ENCODE measurements around the gene FHIT. TPM values are rescaled to one million over a fixed set of nuclear protein-coding genes. Genes with fewer than 3 reads are reported as not detected.

Gene FHIT
- total RNA-seq, 4 donors from 2014 or later, result 7.5 to 20.1 (median 13.5) TPM

DNA sequence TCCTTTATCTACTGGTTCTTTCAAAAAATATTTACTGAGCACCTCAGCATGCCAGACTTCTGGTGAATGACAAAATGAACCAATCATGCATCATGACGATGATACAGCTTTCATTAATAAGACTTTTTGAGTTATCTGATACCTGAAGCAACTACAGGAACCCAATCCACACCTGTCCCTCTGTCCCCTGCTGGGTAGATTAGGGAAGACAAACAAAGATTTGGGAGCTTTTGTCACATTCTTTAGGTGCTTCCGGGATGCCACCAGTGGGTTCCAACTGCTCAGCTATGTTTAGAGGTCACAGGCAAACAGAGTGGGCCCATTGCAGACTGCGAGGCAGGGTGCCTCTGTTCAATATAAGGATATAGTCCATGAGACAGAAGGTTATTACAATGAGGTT lies 1180.9 kb downstream of the FHIT start:
- DNase-seq, result no peak
- Histone ChIP-seq H3K4me1 (no peaks in the 10 kb centered on the region), H3K27ac (no peak overlapping the region), H3K27me3 (no peaks in the 10 kb centered on the region), H3K9me3 (no peaks in the 10 kb centered on the region), H3K36me3 (no peaks in the 10 kb centered on the region), H3K4me3 (no peak overlapping the region)
- in situ Hi-C loops (cut with MboI; ENCODE audit: low pct_ligation_motif_present in 1 of 4, low pct_unique_long_range_greater_than_20kb in 1 of 4, low sequenced_read_pairs in 3 of 4) (no loop called here), intact Hi-C loops (cut with DNase I; ENCODE audit: low total_unique reads) (no loop called here)
- 83 to 94% methylated on average over 1 to 3 of the region's 3 CpGs for WGBS, 2 donors (ENCODE audit: low coverage in 1 of 2)
- TF ChIP-seq POLR2AphosphoS5 (IDR thresholded peaks at IDR 0.05), result no peak
- no peak for TF ChIP-seq POLR2A (IDR thresholded peaks at IDR 0.05)
- TF ChIP-seq EP300 (IDR thresholded peaks at IDR 0.05; ENCODE audit: low read depth), result no peak
- TF ChIP-seq, protein P1, sequence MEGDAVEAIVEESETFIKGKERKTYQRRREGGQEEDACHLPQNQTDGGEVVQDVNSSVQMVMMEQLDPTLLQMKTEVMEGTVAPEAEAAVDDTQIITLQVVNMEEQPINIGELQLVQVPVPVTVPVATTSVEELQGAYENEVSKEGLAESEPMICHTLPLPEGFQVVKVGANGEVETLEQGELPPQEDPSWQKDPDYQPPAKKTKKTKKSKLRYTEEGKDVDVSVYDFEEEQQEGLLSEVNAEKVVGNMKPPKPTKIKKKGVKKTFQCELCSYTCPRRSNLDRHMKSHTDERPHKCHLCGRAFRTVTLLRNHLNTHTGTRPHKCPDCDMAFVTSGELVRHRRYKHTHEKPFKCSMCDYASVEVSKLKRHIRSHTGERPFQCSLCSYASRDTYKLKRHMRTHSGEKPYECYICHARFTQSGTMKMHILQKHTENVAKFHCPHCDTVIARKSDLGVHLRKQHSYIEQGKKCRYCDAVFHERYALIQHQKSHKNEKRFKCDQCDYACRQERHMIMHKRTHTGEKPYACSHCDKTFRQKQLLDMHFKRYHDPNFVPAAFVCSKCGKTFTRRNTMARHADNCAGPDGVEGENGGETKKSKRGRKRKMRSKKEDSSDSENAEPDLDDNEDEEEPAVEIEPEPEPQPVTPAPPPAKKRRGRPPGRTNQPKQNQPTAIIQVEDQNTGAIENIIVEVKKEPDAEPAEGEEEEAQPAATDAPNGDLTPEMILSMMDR (IDR thresholded peaks at IDR 0.05), result no peak

DNA sequence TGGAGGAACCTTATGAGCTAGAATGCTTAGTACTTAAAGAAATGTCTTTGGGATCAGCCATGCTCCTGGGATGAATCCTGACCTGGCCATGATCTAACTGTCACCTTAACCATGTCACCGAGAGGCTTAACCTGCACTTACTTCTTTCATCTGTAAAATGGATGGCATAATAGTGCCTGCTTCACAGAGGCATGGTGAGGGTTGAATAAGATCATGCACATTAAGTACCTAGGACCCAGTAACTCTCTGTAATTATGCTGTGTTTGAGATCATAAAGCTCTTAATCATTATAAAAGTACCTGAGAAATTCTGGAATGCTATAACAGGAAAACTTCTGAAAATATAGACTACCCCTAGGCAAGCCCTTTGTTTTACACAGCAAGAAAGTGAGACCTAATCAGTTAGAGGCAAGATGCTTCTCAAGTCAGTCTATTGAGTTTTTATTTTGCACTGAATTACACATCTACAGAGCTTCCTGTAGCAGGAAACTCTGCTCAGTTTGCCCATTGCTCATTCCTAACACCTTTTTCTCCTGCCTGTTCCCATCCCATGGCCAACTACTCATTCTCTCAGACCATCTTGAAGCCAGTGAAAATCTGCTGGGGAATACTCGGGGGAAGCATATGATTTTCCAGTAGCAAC lies 1185.9 kb downstream of the FHIT start:
- no peak for TF ChIP-seq EP300 (IDR thresholded peaks at IDR 0.05; ENCODE audit: low read depth)
- TF ChIP-seq POLR2A (IDR thresholded peaks at IDR 0.05), result no peak
- TF ChIP-seq POLR2AphosphoS5 (IDR thresholded peaks at IDR 0.05), result no peak
- TF ChIP-seq, protein P1 (IDR thresholded peaks at IDR 0.05), result no peak
- no peak for DNase-seq
- no peak overlapping the region for H3K27ac ChIP-seq
- in situ Hi-C loops (cut with MboI; ENCODE audit: low pct_ligation_motif_present in 1 of 4, low pct_unique_long_range_greater_than_20kb in 1 of 4, low sequenced_read_pairs in 3 of 4), result no loop called here
- H3K4me3 ChIP-seq, result no peak overlapping the region
- H3K9me3 ChIP-seq, result no peaks in the 10 kb centered on the region
- no peaks in the 10 kb centered on the region for H3K36me3 ChIP-seq
- 89 to 100% methylated on average over 1 to 2 of the region's 2 CpGs for WGBS, 2 donors (ENCODE audit: low coverage in 1 of 2)
- intact Hi-C loops (cut with DNase I; ENCODE audit: low total_unique reads), result no loop called here
- H3K27me3 ChIP-seq, result no peaks in the 10 kb centered on the region
- no peaks in the 10 kb centered on the region for H3K4me1 ChIP-seq

- no peak overlapping the region for H3K27ac ChIP-seq
- no peaks in the 10 kb centered on the region for H3K4me1 ChIP-seq
- H3K36me3 ChIP-seq, result no peaks in the 10 kb centered on the region
- 90 to 93% methylated on average over 3 of the region's 3 CpGs for WGBS, 2 donors (ENCODE audit: low coverage in 1 of 2)
- no peaks in the 10 kb centered on the region for H3K9me3 ChIP-seq
- no peak overlapping the region for H3K4me3 ChIP-seq
- TF ChIP-seq, protein P1 (IDR thresholded peaks at IDR 0.05), result no peak
- no peaks in the 10 kb centered on the region for H3K27me3 ChIP-seq
- in situ Hi-C loops (cut with MboI; ENCODE audit: low pct_ligation_motif_present in 1 of 4, low pct_unique_long_range_greater_than_20kb in 1 of 4, low sequenced_read_pairs in 3 of 4) (no loop called here), intact Hi-C loops (cut with DNase I; ENCODE audit: low total_unique reads) (no loop called here)
- no peak for DNase-seq
These were observed 1186.8 kb downstream of the FHIT start for GRCh38 chr3:60064210-60065178.

GRCh38 chr3:60056404-60056803 lies 1194.8 kb downstream of the FHIT start:
- WGBS, 2 donors (ENCODE audit: low coverage in 1 of 2), result 39 to 43% methylated on average over 1 to 4 of the region's 4 CpGs
- Histone ChIP-seq H3K27me3 (no peaks in the 10 kb centered on the region), H3K36me3 (no peaks in the 10 kb centered on the region), H3K4me3 (no peak overlapping the region), H3K9me3 (no peaks in the 10 kb centered on the region), H3K4me1 (no peaks in the 10 kb centered on the region), H3K27ac (no peak overlapping the region)
- intact Hi-C loops (cut with DNase I; ENCODE audit: low total_unique reads) (no loop called here), in situ Hi-C loops (cut with MboI; ENCODE audit: low pct_ligation_motif_present in 1 of 4, low pct_unique_long_range_greater_than_20kb in 1 of 4, low sequenced_read_pairs in 3 of 4) (no loop called here)
- DNase-seq, result no peak
- no peak for TF ChIP-seq EP300 (IDR thresholded peaks at IDR 0.05; ENCODE audit: low read depth)
- TF ChIP-seq, protein P1 (IDR thresholded peaks at IDR 0.05), result no peak
- TF ChIP-seq POLR2AphosphoS5 (IDR thresholded peaks at IDR 0.05), result no peak
- TF ChIP-seq POLR2A (IDR thresholded peaks at IDR 0.05), result no peak

Measured in transverse colon (tissue), 4 donors.